ENCODE data around the gene LIPA.

DNA sequence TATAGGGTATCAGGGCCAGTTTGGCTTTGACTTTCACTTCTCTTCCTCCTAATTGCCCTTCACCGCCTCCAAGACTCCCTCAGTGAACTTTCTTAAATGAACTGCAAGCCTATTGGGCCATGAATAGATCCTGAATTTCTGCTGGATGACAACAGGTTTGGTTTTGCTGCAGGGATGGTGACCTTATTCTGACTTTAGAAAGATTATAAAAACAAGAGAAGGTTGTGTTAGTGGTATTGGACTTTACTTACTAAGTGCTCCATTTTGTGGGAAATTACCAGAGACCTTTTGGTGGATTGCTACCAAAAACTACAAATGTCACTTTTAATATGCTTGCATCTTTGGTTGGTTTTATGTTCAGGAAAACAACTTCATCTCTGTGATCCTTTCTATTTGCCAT, 11.5 kb upstream of the LIPA start:
- TF ChIP-seq, protein P1, sequence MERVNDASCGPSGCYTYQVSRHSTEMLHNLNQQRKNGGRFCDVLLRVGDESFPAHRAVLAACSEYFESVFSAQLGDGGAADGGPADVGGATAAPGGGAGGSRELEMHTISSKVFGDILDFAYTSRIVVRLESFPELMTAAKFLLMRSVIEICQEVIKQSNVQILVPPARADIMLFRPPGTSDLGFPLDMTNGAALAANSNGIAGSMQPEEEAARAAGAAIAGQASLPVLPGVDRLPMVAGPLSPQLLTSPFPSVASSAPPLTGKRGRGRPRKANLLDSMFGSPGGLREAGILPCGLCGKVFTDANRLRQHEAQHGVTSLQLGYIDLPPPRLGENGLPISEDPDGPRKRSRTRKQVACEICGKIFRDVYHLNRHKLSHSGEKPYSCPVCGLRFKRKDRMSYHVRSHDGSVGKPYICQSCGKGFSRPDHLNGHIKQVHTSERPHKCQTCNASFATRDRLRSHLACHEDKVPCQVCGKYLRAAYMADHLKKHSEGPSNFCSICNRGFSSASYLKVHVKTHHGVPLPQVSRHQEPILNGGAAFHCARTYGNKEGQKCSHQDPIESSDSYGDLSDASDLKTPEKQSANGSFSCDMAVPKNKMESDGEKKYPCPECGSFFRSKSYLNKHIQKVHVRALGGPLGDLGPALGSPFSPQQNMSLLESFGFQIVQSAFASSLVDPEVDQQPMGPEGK (CRISPR knock-in tag; IDR thresholded peaks at IDR 0.05; ENCODE audit: borderline replicate concordance): no peak
- TF ChIP-seq TOX (CRISPR knock-in tag; IDR thresholded peaks at IDR 0.05; ENCODE audit: borderline replicate concordance): no peak
- TF ChIP-seq ISL1 (CRISPR knock-in tag; IDR thresholded peaks at IDR 0.05): no peak
- TF ChIP-seq BACH2 (CRISPR knock-in tag; IDR thresholded peaks at IDR 0.05; ENCODE audit: borderline replicate concordance): no peak
- TF ChIP-seq, protein P2, sequence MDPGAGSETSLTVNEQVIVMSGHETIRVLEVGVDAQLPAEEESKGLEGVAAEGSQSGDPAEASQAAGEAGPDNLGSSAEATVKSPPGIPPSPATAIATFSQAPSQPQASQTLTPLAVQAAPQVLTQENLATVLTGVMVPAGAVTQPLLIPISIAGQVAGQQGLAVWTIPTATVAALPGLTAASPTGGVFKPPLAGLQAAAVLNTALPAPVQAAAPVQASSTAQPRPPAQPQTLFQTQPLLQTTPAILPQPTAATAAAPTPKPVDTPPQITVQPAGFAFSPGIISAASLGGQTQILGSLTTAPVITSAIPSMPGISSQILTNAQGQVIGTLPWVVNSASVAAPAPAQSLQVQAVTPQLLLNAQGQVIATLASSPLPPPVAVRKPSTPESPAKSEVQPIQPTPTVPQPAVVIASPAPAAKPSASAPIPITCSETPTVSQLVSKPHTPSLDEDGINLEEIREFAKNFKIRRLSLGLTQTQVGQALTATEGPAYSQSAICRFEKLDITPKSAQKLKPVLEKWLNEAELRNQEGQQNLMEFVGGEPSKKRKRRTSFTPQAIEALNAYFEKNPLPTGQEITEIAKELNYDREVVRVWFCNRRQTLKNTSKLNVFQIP (CRISPR knock-in tag; IDR thresholded peaks at IDR 0.05; ENCODE audit: borderline replicate concordance, low read depth): no peak
- TF ChIP-seq ARNTL (CRISPR knock-in tag; IDR thresholded peaks at IDR 0.05; ENCODE audit: borderline replicate concordance, low read depth): no peak
- TF ChIP-seq ZNF565 (CRISPR knock-in tag; conservative IDR thresholded peaks at IDR 0.05; ENCODE audit: low read depth): no peak
- no peak for TF ChIP-seq ZFP30 (CRISPR knock-in tag; IDR thresholded peaks at IDR 0.05)
